Mesenchymal stem cell (in vitro differentiated cells and primary cell): ENCODE measurements around the gene SRSF1.

Source experiments
- DNase-seq: peaks from one replicate; pipeline ENCODE4 v3.0.0-alpha.2; 2013
- H2AFZ ChIP-seq: one replicate; pipeline ENCODE4 v1.6.1; 2013; ENCODE audit warnings: low read depth, mild to moderate bottlenecking, control low read depth, inconsistent platforms, low read length, moderate library complexity
- H2AK5ac ChIP-seq: 2 replicates; pipeline ENCODE4 v1.6.1; 2013; ENCODE audit warnings: low read length, moderate library complexity, mild to moderate bottlenecking, inconsistent platforms; ENCODE audit not compliant: severe bottlenecking
- H2BK120ac ChIP-seq: one replicate; pipeline ENCODE4 v1.6.1; 2013; ENCODE audit warnings: low read depth, mild to moderate bottlenecking, inconsistent platforms, low read length, moderate library complexity
- H2BK12ac ChIP-seq, 2 experiments: one replicate each; pipeline ENCODE4 v1.6.1; 2013; ENCODE audit warnings: inconsistent platforms in 2 of 2, low read length in 2 of 2, mild to moderate bottlenecking in 2 of 2, moderate library complexity in 2 of 2, control low read depth in 1 of 2
- H2BK15ac ChIP-seq: one replicate; pipeline ENCODE4 v1.6.1; 2013; ENCODE audit warnings: mild to moderate bottlenecking, low read depth, inconsistent platforms; ENCODE audit not compliant: poor library complexity, severe bottlenecking
- H2BK5ac ChIP-seq: 2 replicates; pipeline ENCODE4 v1.6.1; 2013; ENCODE audit warnings: low read depth, mild to moderate bottlenecking, low read length, control low read depth, inconsistent platforms; ENCODE audit not compliant: poor library complexity, severe bottlenecking
- H3K14ac ChIP-seq, 2 experiments: one replicate each; pipeline ENCODE4 v1.6.1; 2013; ENCODE audit warnings: inconsistent platforms in 2 of 2, low read length in 2 of 2, control low read depth in 1 of 2, mild to moderate bottlenecking in 1 of 2, moderate library complexity in 1 of 2
- H3K18ac ChIP-seq, 2 experiments: one replicate each; pipeline ENCODE4 v1.6.1; 2013; ENCODE audit warnings: inconsistent platforms in 2 of 2, low read length in 2 of 2, control low read depth in 1 of 2, low read depth in 1 of 2, mild to moderate bottlenecking in 1 of 2
- H3K23ac ChIP-seq, 2 experiments: one replicate each; pipeline ENCODE4 v1.6.1; 2013; ENCODE audit warnings: inconsistent platforms in 2 of 2, low read length in 2 of 2, mild to moderate bottlenecking in 2 of 2, moderate library complexity in 2 of 2, control low read depth in 1 of 2
- H3K27ac ChIP-seq: 2 replicates; pipeline ENCODE4 v1.5.1; 2013; ENCODE audit warnings: mild to moderate bottlenecking, moderate library complexity, low read length, control low read depth, inconsistent platforms; ENCODE audit not compliant: poor library complexity, severe bottlenecking
- H3K27me3 ChIP-seq, 2 experiments: 2 replicates each; pipeline versions ENCODE4 v1.6.1 to v1.7.0; 2013; ENCODE audit warnings: low read length in 2 of 2, mild to moderate bottlenecking in 2 of 2, moderate library complexity in 2 of 2, control low read depth in 1 of 2, inconsistent platforms in 1 of 2; ENCODE audit not compliant: control insufficient read depth in 1 of 2, insufficient read depth in 1 of 2
- H3K36me3 ChIP-seq, 2 experiments: 2 replicates each; pipeline versions ENCODE4 v1.6.1 to v1.7.0; 2013; ENCODE audit warnings: low read length in 2 of 2, control low read depth in 1 of 2, inconsistent platforms in 1 of 2, low read depth in 1 of 2, mild to moderate bottlenecking in 1 of 2; ENCODE audit not compliant: insufficient read depth in 2 of 2, control insufficient read depth in 1 of 2
- H3K4ac ChIP-seq, 2 experiments: one replicate each; pipeline ENCODE4 v1.6.1; 2013; ENCODE audit warnings: inconsistent platforms in 2 of 2, low read length in 2 of 2, mild to moderate bottlenecking in 2 of 2, moderate library complexity in 2 of 2, control low read depth in 1 of 2, low read depth in 1 of 2
- H3K4me1 ChIP-seq: 2 replicates; pipeline ENCODE4 v1.6.1; 2013; ENCODE audit warnings: low read depth, low read length, control low read depth; ENCODE audit not compliant: control insufficient read depth, insufficient read depth
- H3K4me2 ChIP-seq: 2 replicates; pipeline ENCODE4 v1.6.1; 2013; ENCODE audit warnings: low read length, mild to moderate bottlenecking, inconsistent platforms; ENCODE audit not compliant: poor library complexity, severe bottlenecking
- H3K4me3 ChIP-seq, 2 experiments: 2 replicates each; pipeline versions ENCODE4 v1.5.1 to v1.7.0; 2013; ENCODE audit warnings: low read length in 2 of 2, mild to moderate bottlenecking in 2 of 2, control low read depth in 1 of 2, low read depth in 1 of 2; ENCODE audit not compliant: insufficient read depth in 1 of 2
- H3K79me1 ChIP-seq: replicated peaks from 2 replicates; pipeline ENCODE4 v1.6.1; 2013; ENCODE audit warnings: mild to moderate bottlenecking, control low read depth, low read length, inconsistent platforms; ENCODE audit not compliant: poor library complexity, severe bottlenecking
- H3K9ac ChIP-seq: 2 replicates; pipeline ENCODE4 v1.7.0; 2013; ENCODE audit warnings: mild to moderate bottlenecking, low read length, moderate library complexity
- H3K9me3 ChIP-seq: 2 replicates; pipeline ENCODE4 v1.7.0; 2013; ENCODE audit warnings: mild to moderate bottlenecking, low read length; ENCODE audit not compliant: control insufficient read depth
- H4K8ac ChIP-seq: one replicate; pipeline ENCODE4 v1.6.1; 2013; ENCODE audit warnings: inconsistent platforms, mild to moderate bottlenecking, low read length, moderate library complexity
- H4K91ac ChIP-seq: one replicate; pipeline ENCODE4 v1.6.1; 2013; ENCODE audit warnings: mild to moderate bottlenecking, low read length, inconsistent platforms
- WGBS: methylation state at CpG from one replicate; pipeline ENCODE4 v1.1.7; 2013; ENCODE audit warnings: mixed read lengths; 5-methylcytosine and 5-hydroxymethylcytosine counted together

SRSF1 gene

GRCh38 chr17:57955183-57955931 lies 51.7 kb downstream of the SRSF1 start, which contains the start of gene CUEDC1:
CUEDC1 (minus strand) TSS chr17:57955412; CDS start chr17:57885564, 69,848 bp downstream.
- peak within 1 kb of the TSS; percentile 99 for H2BK120ac ChIP-seq
- peak within 1 kb of the TSS; percentile 81 for H3K4me2 ChIP-seq
- peak within 1 kb of the TSS; percentile 93 for H4K8ac ChIP-seq
- no peaks in the 10 kb centered on the region for H3K9me3 ChIP-seq
- WGBS = under 1% methylated on average over 25 of the region's 79 CpGs
- no peaks in the 10 kb centered on the region for H3K36me3 ChIP-seq
- H3K14ac ChIP-seq = peak within 1 kb of the TSS; percentile 55 to 95
- peak within 1 kb of the TSS; percentile 34 to 60 for H3K23ac ChIP-seq
- peak; percentile 71 for DNase-seq
- H2AFZ ChIP-seq = no peak within 1 kb of the TSS
- H3K18ac ChIP-seq = peak within 1 kb of the TSS; percentile 68 to 91
- peak within 1 kb of the TSS; percentile 99 for H2BK15ac ChIP-seq
- peak within 1 kb of the TSS; percentile 71 to 91 for H3K4ac ChIP-seq
- H2AK5ac ChIP-seq = peak within 1 kb of the TSS; percentile 20
- no peaks in the 10 kb centered on the region for H3K27me3 ChIP-seq
- peaks cover 33% of the 10 kb centered on the region for H3K4me1 ChIP-seq
- peak within 1 kb of the TSS; percentile 79 to 88 for H3K4me3 ChIP-seq
- peaks cover 5% of the 10 kb centered on the region for H3K79me1 ChIP-seq
- H4K91ac ChIP-seq = peak within 1 kb of the TSS; percentile 98
- H3K27ac ChIP-seq = peak within 1 kb of the TSS; percentile 73
- peak within 1 kb of the TSS; percentile 4 to 94 for H2BK12ac ChIP-seq
- H2BK5ac ChIP-seq = peak within 1 kb of the TSS; percentile 92
- H3K9ac ChIP-seq = peak within 1 kb of the TSS; percentile 88

GRCh38 chr17:57954397-57955182 lies 52.5 kb downstream of the SRSF1 start:
- peaks cover 5% of the 10 kb centered on the region for H3K79me1 ChIP-seq
- peak overlapping the region; percentile 55 to 95 for H3K14ac ChIP-seq
- peak; percentile 74 for DNase-seq
- peak overlapping the region; percentile 99 for H2BK15ac ChIP-seq
- peak overlapping the region; percentile 92 for H2BK5ac ChIP-seq
- peak overlapping the region; percentile 23 to 60 for H3K23ac ChIP-seq
- H3K9me3 ChIP-seq = no peaks in the 10 kb centered on the region
- H3K36me3 ChIP-seq = no peaks in the 10 kb centered on the region
- H3K4me2 ChIP-seq = peak overlapping the region; percentile 81
- H4K8ac ChIP-seq = peak overlapping the region; percentile 77
- H3K27me3 ChIP-seq = no peaks in the 10 kb centered on the region
- H2AFZ ChIP-seq = no peak overlapping the region
- H3K4me1 ChIP-seq = peaks cover 38% of the 10 kb centered on the region
- H3K9ac ChIP-seq = peak overlapping the region; percentile 84
- peak overlapping the region; percentile 15 to 91 for H3K18ac ChIP-seq
- no peak overlapping the region for H2AK5ac ChIP-seq
- H3K4ac ChIP-seq = peak overlapping the region; percentile 40 to 91
- H2BK12ac ChIP-seq = peak overlapping the region; percentile 4 to 94
- peak overlapping the region; percentile 94 for H4K91ac ChIP-seq
- peak overlapping the region; percentile 99 for H2BK120ac ChIP-seq
- WGBS = 0% methylated on average over 45 of the region's 85 CpGs
- peak overlapping the region; percentile 79 to 82 for H3K4me3 ChIP-seq
- peak overlapping the region; percentile 73 for H3K27ac ChIP-seq

- Histone ChIP-seq H3K36me3 (no peaks in the 10 kb centered on the region), H4K91ac (peak overlapping the region; percentile 5), H2BK120ac (peak overlapping the region; percentile 99), H2BK5ac (no peak overlapping the region), H4K8ac (peak overlapping the region; percentile 77), H3K4me3 (peak overlapping the region; percentile 9 to 82), H2AK5ac (peak overlapping the region; percentile 98), H3K18ac (peak overlapping the region; percentile 15 to 29), H3K4ac (peak overlapping the region; percentile 82 to 90), H3K4me1 (peaks cover 43% of the 10 kb centered on the region), H3K79me1 (peaks cover 5% of the 10 kb centered on the region), H2BK12ac (peak overlapping the region; percentile 4 to 94), H3K27me3 (no peaks in the 10 kb centered on the region), H2BK15ac (peak overlapping the region; percentile 40), H3K23ac (peak overlapping the region; percentile 21 to 46), H3K14ac (peak overlapping the region in 1 of 2 experiments; percentile 9), H3K9me3 (no peaks in the 10 kb centered on the region), H3K27ac (peak overlapping the region; percentile 73), H3K9ac (peak overlapping the region; percentile 84), H2AFZ (no peak overlapping the region), H3K4me2 (peak overlapping the region; percentile 81)
- 63% methylated on average over 13 of the region's 13 CpGs for WGBS
- DNase-seq = no peak
Measured at GRCh38 chr17:57953705-57954396, 53.2 kb downstream of the SRSF1 start.
